ENCODE data around the gene MEOX2.
A peak's percentile ranks its signal among the peaks of the same experiment; 100 is the strongest.

Gene MEOX2

DNA sequence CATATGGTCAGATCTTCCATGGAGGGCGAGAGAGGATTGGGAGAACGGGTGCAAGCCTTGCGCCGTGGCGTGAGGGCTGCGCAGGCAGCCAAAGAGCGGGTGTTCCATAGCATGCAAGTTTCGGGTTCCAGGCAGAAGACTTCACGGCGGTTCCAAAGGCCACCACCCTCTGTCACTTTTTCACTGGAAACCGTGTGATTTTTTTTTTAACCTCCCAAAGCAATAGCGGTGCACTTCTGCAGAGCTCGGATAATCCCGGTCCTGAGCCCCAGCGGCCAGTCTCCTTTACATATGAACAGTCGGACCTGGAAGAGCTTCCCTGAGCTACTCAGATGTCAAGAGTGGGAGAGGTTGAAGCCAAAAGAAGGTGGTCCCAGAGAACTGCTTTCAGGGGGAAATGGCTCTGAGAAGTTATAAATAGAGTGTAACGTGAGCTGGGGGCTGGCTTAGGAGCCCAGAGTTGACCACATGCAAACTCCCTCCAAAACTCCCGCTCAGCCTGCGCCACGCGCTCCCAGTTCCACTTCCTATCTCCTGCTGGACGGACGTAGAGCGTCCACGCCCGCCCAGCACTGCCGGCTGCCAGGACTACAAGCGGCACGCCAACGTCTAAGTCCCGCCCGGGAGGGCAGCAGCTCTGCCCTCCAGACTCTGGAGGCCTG is at the start of gene MEOX2:
MEOX2 (minus strand) TSS at position 389 of the 662 bp plus-strand sequence; CDS start at position 108, 281 bp downstream.
- no peak for DNase-seq

GRCh38 chr7:15729746-15730145 is 43.3 kb upstream of the MEOX2 start:
- no peak for DNase-seq

GRCh38 chr7:15725051-15725450 is 38.6 kb upstream of the MEOX2 start:
- no peak for DNase-seq

DNA sequence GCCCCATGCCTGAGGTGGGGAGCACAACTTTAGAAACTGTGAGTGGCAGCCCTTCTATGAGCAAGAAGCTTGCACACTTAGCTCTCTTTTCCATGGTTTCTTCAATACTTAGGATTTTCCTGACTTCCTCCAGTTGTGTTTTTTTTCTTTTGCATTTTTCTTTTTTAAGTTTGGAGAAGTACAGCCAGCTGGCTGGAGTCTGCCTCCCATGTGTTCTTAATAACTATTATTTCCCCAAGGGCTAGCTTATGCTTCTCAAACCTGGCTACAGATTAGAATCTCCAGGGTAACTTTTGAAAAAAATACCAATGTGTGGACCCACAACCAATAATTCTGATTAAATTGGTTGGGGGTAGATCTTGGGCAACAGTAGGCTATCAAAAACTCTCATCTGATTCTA is 37.4 kb upstream of the MEOX2 start:
- no peak for DNase-seq

- DNase-seq = peak; percentile 0
Observed at GRCh38 chr7:15720849-15721471, 34.5 kb upstream of the MEOX2 start.

- no peak for DNase-seq
Observed at GRCh38 chr7:15719311-15719710, 32.8 kb upstream of the MEOX2 start.

DNA sequence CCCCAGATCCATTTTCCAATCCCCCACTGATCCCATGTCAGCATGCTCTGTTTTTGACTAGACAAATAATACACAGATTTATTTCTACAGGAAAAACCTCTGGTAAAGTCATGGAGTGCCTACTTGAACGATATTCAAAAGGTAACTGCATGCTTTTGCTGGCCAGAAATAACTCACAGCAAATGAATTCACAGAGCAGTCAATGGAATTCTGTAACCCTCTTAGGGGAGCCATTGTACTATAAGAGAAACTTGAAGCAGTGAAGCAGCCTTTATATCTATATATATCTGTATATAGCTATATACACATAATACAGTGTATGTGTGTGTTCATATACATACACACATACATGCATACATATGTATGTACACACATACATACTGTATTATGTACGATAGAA is 29.0 kb upstream of the MEOX2 start:
- DNase-seq = no peak

DNA sequence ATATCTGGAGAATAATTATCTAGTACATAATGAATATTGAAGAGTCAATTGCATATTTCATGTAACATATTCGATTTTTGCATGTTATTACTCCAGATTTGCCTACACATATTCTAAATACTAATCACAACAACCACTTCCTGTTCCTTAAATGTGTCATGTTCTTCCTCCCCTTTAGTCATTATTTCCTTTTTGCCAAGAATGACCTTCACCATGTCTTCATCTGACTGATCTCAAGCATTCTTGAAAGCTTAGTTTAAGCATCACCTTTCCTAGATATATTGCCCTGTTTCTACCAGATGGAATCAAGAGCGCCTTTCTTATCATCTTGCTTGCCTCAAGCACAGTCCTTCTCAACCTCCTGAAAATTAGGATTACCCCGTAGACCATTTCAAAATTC is 23.5 kb upstream of the MEOX2 start:
- DNase-seq = no peak

DNA sequence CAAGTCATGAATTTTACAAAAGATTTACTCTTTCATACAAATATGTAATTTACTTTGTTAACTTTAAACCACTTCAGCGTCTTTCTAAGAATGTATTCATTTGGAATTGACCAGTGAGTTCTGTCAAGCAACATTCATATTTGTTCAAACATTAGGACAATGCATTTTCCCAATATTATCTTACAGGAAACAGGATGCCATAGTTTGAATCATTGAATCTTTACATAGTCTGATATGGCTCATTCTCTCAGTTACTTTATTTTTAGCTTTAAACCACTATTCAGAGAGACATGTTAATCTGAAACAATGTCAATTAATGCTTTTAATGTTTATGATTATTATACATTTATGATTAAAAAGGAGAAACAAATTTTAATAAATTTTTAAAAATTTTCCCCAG is 21.1 kb upstream of the MEOX2 start:
- no peak for DNase-seq

- no peak for DNase-seq
Observed at GRCh38 chr7:15703732-15704131, 17.2 kb upstream of the MEOX2 start.

GRCh38 chr7:15692501-15693020 is 6.1 kb upstream of the MEOX2 start:
- DNase-seq = no peak

DNA sequence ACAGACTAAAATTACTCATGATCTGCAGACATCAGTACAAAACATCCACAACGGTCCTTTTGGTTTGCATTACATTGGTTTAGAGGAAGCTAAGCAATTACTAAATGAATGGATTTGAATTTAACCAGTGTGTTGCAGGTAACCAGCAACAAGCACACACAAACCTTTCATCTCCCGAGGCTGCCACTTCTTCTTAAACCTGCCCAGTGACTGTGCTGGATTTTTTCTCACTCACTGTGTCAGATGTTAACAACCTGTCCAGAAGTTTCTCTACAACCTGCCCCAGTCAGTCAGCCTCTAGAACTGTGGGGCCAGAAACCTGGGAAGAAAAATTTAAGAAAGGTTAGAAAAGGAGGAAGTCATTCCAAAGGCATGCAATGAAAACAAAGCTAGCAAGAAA is 2.4 kb upstream of the MEOX2 start:
- no peak for DNase-seq

DNA sequence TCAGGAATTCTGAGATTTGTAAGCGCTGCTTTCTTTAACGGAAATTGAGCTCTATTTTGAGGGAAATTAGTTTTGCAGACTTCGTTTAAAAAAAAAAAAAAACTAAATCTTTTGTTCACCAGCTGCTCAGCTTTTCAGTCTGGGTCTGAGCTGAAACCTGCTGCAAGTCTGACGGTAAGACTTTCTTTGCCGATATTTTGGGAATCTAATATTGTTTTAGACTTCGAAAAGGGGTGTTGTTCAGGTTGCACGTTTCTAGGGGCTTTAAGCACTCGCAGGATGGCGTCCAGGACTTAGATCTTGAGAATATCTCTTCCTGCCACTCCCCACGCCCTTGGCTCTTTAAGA is 1.8 kb upstream of the MEOX2 start:
- DNase-seq = no peak

DNA sequence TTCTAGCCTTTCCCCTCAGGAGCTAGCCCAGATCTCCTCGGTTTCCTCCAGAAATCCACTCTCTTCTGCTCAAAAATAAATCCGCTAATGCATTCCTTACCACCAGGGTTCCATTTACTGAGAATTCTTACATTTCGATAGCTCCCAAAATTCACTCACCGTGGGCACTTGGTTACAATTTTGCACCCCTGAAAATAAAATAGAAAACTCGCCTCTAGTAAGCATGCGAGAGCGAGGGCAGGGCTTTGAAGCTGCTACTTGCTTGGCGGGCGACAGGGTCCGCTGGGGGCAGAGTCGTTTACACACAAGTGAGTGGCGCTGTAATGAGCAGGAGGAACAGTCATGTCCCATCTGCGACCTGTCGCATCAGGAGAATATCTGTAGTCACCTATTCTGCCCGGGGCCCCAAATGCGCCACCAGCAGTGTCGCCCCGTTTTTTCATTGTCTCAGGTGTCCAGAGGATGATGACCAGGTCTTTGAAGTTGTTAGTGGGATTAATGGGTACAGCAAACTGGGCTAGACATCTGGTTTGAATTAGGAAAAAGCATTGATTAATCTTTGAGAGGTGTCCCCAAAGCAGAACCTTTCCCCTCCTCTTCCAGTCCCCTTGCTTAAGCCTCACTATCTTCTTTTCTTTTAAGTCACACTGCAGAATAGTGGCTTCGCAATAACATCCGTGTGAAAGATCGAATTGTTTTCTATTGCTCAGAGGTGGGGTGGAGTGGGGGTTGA is 1.2 kb upstream of the MEOX2 start:
- DNase-seq = no peak

GRCh38 chr7:15686957-15687545 is 568 bp upstream of the MEOX2 start:
- DNase-seq = no peak

DNA sequence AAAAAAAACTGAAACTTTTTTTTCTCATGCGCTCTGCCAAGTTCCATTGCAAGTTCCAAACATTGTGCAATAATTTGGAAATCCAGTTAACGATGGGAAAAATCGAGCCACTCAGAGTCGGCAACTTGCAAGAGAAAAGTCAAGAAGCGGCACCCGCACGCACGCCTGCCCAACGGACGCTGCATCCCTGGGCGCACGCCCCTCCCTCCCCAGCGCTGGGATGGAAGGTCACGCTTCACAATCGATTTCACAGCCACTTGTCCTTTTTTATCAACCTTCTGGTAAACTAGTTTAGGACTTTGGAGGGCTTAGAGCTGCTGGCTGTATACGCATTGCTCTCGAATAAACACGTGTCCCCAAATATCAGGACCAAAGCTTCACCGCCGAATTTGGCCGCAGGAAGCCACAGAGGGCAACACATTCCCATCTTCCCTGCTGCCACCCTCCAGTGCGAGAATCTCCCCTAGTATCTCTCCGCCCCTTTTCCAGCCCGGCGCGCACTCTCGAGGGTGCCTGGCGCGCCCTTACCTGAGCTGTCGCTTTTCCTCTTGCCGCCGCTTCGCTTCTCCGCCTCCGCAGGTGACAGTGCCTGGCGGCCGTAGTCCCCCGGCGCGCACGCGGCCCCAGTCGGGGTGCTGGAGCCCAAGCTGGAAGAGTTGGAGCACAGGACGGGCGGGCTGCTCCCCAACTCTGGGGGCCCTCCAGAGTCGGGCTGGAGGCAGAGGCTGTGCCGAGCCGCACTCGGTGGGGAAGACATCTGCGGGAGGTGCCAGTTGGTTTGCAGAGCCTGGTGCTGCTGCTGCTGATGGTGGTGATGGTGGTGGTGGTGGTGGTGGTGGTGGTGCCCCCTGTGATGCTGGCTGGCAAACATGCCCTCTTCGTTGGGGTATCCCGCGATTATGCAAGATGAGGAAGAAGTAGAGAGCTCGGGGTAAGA is 857 bp downstream of the MEOX2 start:
- DNase-seq = no peak

GRCh38 chr7:15684871-15685270 is 1.6 kb downstream of the MEOX2 start:
- no peak for DNase-seq

DNA sequence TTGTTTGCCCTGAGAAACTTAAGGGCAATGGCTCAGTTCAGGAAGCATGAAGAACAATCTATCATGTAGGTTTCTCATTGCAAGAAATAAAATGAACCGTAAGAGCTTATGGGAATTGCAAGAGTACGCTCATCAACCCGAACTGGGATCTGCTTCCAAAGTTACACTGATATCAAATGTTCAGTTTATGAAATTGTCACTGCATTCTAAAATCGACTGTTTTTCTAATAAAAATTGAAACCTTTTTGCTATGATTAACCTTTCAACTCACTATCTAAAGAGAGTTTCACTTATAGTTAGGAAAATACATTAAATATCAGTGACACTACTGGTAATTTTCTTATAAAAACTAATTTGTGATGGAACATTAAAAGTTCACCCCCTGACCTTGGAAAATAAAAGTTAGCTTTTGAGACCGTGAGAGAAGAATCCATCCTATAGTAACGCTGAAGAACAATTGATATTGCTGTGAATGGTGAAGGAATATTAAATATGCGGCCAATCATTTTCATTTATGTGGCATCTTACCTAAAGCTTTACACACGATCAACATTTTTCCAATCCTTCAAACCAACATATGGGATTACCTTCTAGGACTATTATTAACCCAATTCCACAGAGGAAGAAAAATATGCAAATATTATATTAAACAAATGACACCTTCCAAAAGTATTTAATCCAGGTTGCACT is 2.2 kb downstream of the MEOX2 start:
- DNase-seq = no peak

- DNase-seq = no peak
Observed at GRCh38 chr7:15682751-15683245, 3.7 kb downstream of the MEOX2 start.

DNA sequence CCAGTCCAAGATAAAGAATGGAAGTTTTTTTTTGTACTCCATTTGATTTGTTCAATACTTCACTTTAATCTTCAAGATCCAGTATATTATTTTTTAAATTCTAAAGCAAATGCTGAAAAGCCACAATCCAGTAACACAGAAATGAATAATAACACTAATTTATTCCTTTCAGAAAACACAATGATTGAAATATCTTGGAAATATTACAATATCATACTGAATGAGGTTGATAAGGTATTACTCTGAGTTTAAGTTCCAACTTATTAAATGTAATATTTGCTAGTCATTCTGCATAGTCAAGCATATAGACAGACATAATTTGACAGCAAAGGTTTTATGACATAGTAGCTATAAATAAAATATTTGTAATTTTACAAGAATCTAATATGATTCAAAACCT is 4.4 kb downstream of the MEOX2 start:
- DNase-seq = no peak

- DNase-seq = no peak
Observed at GRCh38 chr7:15681631-15682030, 4.9 kb downstream of the MEOX2 start.

DNA sequence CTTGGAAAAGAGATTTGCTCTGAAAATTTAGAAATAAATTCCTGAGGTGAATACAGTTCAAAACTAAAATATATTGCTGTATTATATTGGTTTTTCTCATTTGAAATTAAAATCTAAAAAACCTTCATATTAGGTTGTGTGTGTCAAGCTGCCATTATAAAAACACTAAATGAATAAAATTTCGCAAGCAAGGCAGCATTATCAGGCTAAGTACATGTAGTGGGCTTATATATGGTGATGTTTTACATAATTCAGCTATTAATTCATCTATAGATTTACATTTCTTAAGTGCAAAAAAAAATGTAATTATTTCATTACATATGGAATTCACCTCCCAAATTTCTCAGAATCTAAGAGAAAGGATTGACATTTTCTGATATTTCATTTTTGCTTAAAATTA is 5.3 kb downstream of the MEOX2 start:
- DNase-seq = no peak

Measured in MV-4-11 (cell line).